ENCODE data around the gene PTPN4. TPM values are rescaled to one million over a fixed set of nuclear protein-coding genes. Genes with fewer than 3 reads are reported as not detected.

The PTPN4 gene
- polyA plus RNA-seq, 3 donors: 5.5 to 6.7 (median 5.7) TPM

DNA sequence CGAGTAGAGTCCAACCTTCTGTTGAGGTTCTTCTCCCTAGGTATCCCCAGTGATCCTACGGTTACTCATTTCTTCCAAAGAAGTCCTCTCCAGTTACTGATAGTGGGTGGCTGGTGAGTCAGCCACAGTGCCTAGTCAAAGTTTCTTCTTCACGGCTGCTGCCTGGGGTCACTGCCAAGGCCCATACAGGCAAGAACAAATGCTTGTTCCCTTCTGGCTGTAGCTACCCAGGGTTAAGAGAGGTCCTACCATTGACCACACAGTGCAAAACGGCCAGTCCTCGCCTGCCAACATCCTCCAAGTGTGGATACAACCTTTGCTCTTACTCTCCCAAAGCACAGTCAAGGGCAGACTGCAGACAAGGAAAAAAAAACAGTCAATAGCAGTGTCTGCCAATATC is 2.9 kb upstream of the PTPN4 start:
- no peaks in the 10 kb centered on the region for H3K27me3 ChIP-seq (ENCODE audit: control insufficient read depth in 2 of 2, insufficient read depth in 2 of 2, low read length in 2 of 2)
- H3K4me1 ChIP-seq (ENCODE audit: control insufficient read depth in 1 of 2, insufficient read depth in 2 of 2, low read length in 2 of 2): peaks cover 24 to 44% of the 10 kb centered on the region in 2 donors
- Mint-ChIP-seq H3K27ac (no peak overlapping the region), H3K4me3 (no peak overlapping the region), H3K9me3 (peaks cover 0 to 2% (median 0%) of the 10 kb centered on the region in 7 donors), H3K4me1 (peaks cover 32% of the 10 kb centered on the region), H3K36me3 (no peaks in the 10 kb centered on the region), H3K27me3 (ENCODE audit: low read depth in 3 of 3) (no peaks in the 10 kb centered on the region)
- no peak for DNase-seq
- H3K27ac ChIP-seq (ENCODE audit: low read depth in 1 of 2, low read length in 2 of 2): no peak overlapping the region
- no peak overlapping the region for H3K4me3 ChIP-seq (replicated peaks in 1 of 3; ENCODE audit: low read depth in 2 of 3, low read length in 3 of 3)
- H3K36me3 ChIP-seq (replicated peaks in 1 of 2; ENCODE audit: control insufficient read depth in 1 of 2, insufficient read depth in 2 of 2, low read length in 2 of 2): no peaks in the 10 kb centered on the region
- WGBS (ENCODE audit: insufficient coverage): 78% methylated on average over 1 of the region's 5 CpGs
- TF ChIP-seq, protein P1, sequence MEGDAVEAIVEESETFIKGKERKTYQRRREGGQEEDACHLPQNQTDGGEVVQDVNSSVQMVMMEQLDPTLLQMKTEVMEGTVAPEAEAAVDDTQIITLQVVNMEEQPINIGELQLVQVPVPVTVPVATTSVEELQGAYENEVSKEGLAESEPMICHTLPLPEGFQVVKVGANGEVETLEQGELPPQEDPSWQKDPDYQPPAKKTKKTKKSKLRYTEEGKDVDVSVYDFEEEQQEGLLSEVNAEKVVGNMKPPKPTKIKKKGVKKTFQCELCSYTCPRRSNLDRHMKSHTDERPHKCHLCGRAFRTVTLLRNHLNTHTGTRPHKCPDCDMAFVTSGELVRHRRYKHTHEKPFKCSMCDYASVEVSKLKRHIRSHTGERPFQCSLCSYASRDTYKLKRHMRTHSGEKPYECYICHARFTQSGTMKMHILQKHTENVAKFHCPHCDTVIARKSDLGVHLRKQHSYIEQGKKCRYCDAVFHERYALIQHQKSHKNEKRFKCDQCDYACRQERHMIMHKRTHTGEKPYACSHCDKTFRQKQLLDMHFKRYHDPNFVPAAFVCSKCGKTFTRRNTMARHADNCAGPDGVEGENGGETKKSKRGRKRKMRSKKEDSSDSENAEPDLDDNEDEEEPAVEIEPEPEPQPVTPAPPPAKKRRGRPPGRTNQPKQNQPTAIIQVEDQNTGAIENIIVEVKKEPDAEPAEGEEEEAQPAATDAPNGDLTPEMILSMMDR (IDR thresholded peaks at IDR 0.05): no peak
- H3K9me3 ChIP-seq (replicated peaks in 1 of 2; ENCODE audit: control insufficient read depth in 1 of 2, insufficient read depth in 1 of 2, low read length in 2 of 2): no peaks in the 10 kb centered on the region
- H3K9ac ChIP-seq (ENCODE audit: insufficient read depth, low read length, poor library complexity, severe bottlenecking): no peak overlapping the region
- H2AFZ ChIP-seq (ENCODE audit: insufficient read depth, low read depth, low read length, poor library complexity, severe bottlenecking): no peak overlapping the region
- no peaks in the 10 kb centered on the region for H4K20me1 ChIP-seq (ENCODE audit: insufficient read depth, low read length)
- no peak overlapping the region for H3K4me2 ChIP-seq (replicated peaks; ENCODE audit: extremely low read depth, low read length, poor library complexity, severe bottlenecking)
- H3K79me2 ChIP-seq (ENCODE audit: insufficient read depth, low read length): peaks cover 20% of the 10 kb centered on the region
- intact Hi-C loops (cut with micrococcal nuclease): no loop called here

DNA sequence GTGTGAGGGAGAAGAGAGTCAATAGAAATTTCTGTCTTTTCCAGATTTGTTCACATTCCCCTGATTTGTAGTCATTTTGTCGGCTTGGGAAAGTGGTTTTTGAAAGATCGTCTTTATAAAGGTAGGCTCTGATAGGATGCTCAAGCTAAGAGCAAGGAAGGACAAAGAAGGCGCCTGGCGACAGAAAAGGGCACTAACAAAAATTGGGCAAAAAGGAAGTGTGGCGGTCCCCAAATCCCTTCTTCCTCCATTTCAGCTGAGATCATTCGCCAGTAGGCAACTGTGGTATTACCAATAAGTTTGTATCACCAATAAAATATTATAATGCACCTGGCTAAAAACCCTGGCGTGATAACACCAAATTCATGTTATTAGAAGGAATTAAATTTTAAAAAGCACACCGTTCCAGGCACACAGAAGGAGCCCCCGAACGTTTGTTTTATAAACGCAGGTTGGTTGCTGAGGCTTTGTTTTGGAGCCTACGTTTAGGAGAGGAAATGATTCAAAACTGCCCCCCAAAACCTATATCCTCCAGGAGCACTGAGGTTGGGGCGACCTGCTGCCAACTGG is 756 bp upstream of the PTPN4 start:
- Histone ChIP-seq H3K4me1 (ENCODE audit: control insufficient read depth in 1 of 2, insufficient read depth in 2 of 2, low read length in 2 of 2) (peaks cover 17 to 36% of the 10 kb centered on the region in 2 donors), H3K9ac (ENCODE audit: insufficient read depth, low read length, poor library complexity, severe bottlenecking) (peak overlapping the region; percentile 87), H3K9me3 (replicated peaks in 1 of 2; ENCODE audit: control insufficient read depth in 1 of 2, insufficient read depth in 1 of 2, low read length in 2 of 2) (no peaks in the 10 kb centered on the region), H3K36me3 (replicated peaks in 1 of 2; ENCODE audit: control insufficient read depth in 1 of 2, insufficient read depth in 2 of 2, low read length in 2 of 2) (no peaks in the 10 kb centered on the region), H3K79me2 (ENCODE audit: insufficient read depth, low read length) (peaks cover 29% of the 10 kb centered on the region), H3K27ac (ENCODE audit: low read depth in 1 of 2, low read length in 2 of 2) (peak overlapping the region; percentile 75 to 88), H3K4me3 (replicated peaks in 1 of 3; ENCODE audit: low read depth in 2 of 3, low read length in 3 of 3) (peak overlapping the region; percentile 59 to 97 (median 85)), H4K20me1 (ENCODE audit: insufficient read depth, low read length) (no peaks in the 10 kb centered on the region), H3K27me3 (ENCODE audit: control insufficient read depth in 2 of 2, insufficient read depth in 2 of 2, low read length in 2 of 2) (no peaks in the 10 kb centered on the region), H3K4me2 (replicated peaks; ENCODE audit: extremely low read depth, low read length, poor library complexity, severe bottlenecking) (peak overlapping the region; percentile 97), H2AFZ (ENCODE audit: insufficient read depth, low read depth, low read length, poor library complexity, severe bottlenecking) (peak overlapping the region; percentile 99)
- DNase-seq: peak in 2 of 3 donors; percentile 10 to 13
- TF ChIP-seq, protein P1 (IDR thresholded peaks at IDR 0.05): no peak
- Mint-ChIP-seq H3K27me3 (ENCODE audit: low read depth in 3 of 3) (no peaks in the 10 kb centered on the region), H3K4me1 (peaks cover 34% of the 10 kb centered on the region), H3K27ac (peak overlapping the region; percentile 78 to 92 (median 88)), H3K36me3 (no peaks in the 10 kb centered on the region), H3K4me3 (peak overlapping the region; percentile 90 to 93), H3K9me3 (peaks cover 0 to 2% (median 0%) of the 10 kb centered on the region in 7 donors)
- 0% methylated on average over 1 of the region's 13 CpGs for WGBS (ENCODE audit: insufficient coverage)
- intact Hi-C loops (cut with micrococcal nuclease): no loop called here

Measured in CD14-positive monocyte (primary cell).